Chondrocyte (in vitro differentiated cells): ENCODE results near the gene TFR2. TPM values are rescaled to one million over a fixed set of nuclear protein-coding genes. Genes with fewer than 3 reads are reported as not detected.

Source experiments
- DNase-seq: peaks from one replicate; pipeline ENCODE4 v3.0.0; 2021; ENCODE audit warnings: mixed read lengths, low spot score
- H3K27ac Mint-ChIP-seq: one replicate; pipeline ENCODE4 v1.8.0; 2021; ENCODE audit warnings: mild to moderate bottlenecking, moderate library complexity, mixed read lengths; ENCODE audit not compliant: unreplicated experiment
- H3K27me3 Mint-ChIP-seq: 2 replicates; pipeline ENCODE4 v1.8.0; 2021; ENCODE audit warnings: low read depth, mixed read lengths
- H3K36me3 Mint-ChIP-seq: 2 replicates; pipeline ENCODE4 v1.8.0; 2021; ENCODE audit warnings: low read depth, mixed read lengths
- H3K4me1 Mint-ChIP-seq: 2 replicates; pipeline ENCODE4 v1.8.0; 2021; ENCODE audit warnings: low read depth, mild to moderate bottlenecking, mixed read lengths
- H3K4me3 Mint-ChIP-seq: one replicate; pipeline ENCODE4 v1.8.0; 2021; ENCODE audit warnings: mild to moderate bottlenecking, moderate library complexity, mixed read lengths; ENCODE audit not compliant: unreplicated experiment
- H3K9me3 Mint-ChIP-seq: 2 replicates; pipeline ENCODE4 v1.8.0; 2021; ENCODE audit warnings: low read depth, mixed read lengths
- CTCF ChIP-seq: fragments of 200-600 bp; sonication (generic); IDR thresholded peaks from 2 replicates; pipeline ENCODE4 v1.5.0; 2021; ENCODE audit warnings: antibody characterized with exemption, mild to moderate bottlenecking, moderate library complexity
- long read RNA-seq: library from polyadenylated mRNA; stranded (forward); transcript quantifications from one replicate; pipeline ENCODE4 v2.0.0, GENCODE V29; 2021
- total RNA-seq: library from RNA; stranded (reverse); gene quantifications from 3 replicates; pipeline ENCODE4 v1.2.1, GENCODE V29; 2021

TFR2 gene
- 0.87 to 2.1 TPM (median 1.8 TPM) in 3 replicates for total RNA-seq
- long read RNA-seq, partial matches to known transcripts: 3 of 3 reads
- long read RNA-seq, other reads (novel, unspliced or antisense): 0 of 3 reads

GRCh38 chr7:100641463-100641859 is at the start of gene TFR2:
TSS of gene TFR2 (minus strand) at chr7:100641552. CDS start at chr7:100641509, 43 bp downstream.
- no peak for TF ChIP-seq CTCF
- Mint-ChIP-seq H3K4me1 (no peaks in the 10 kb centered on the region), H3K36me3 (no peaks in the 10 kb centered on the region), H3K9me3 (no peaks in the 10 kb centered on the region), H3K4me3 (no peak within 1 kb of the TSS), H3K27ac (no peak within 1 kb of the TSS), H3K27me3 (peaks cover 21% of the 10 kb centered on the region)
- no peak for DNase-seq

- Mint-ChIP-seq H3K4me3 (no peak overlapping the region), H3K27ac (no peak overlapping the region)
- TF ChIP-seq CTCF: no peak
Observed at GRCh38 chr7:100689230-100690135, 48.1 kb upstream of the TFR2 start.

GRCh38 chr7:100688326-100688860 is 47.0 kb upstream of the TFR2 start:
- Mint-ChIP-seq H3K27me3 (no peaks in the 10 kb centered on the region), H3K36me3 (peaks cover 6% of the 10 kb centered on the region), H3K27ac (peak overlapping the region; percentile 8), H3K4me3 (no peak overlapping the region), H3K9me3 (no peaks in the 10 kb centered on the region), H3K4me1 (peaks cover 19% of the 10 kb centered on the region)
- no peak for DNase-seq
- TF ChIP-seq CTCF: no peak

More at GRCh38 chr7:100689230-100690135, 48.1 kb upstream of the TFR2 start:
- no peaks in the 10 kb centered on the region for H3K27me3 Mint-ChIP-seq
- peaks cover 6% of the 10 kb centered on the region for H3K36me3 Mint-ChIP-seq
- H3K9me3 Mint-ChIP-seq: no peaks in the 10 kb centered on the region
- DNase-seq: no peak
- peaks cover 19% of the 10 kb centered on the region for H3K4me1 Mint-ChIP-seq

- DNase-seq: no peak
- Mint-ChIP-seq H3K27ac (no peak overlapping the region), H3K36me3 (peaks cover 8% of the 10 kb centered on the region), H3K4me1 (peaks cover 14% of the 10 kb centered on the region), H3K27me3 (no peaks in the 10 kb centered on the region), H3K4me3 (no peak overlapping the region), H3K9me3 (no peaks in the 10 kb centered on the region)
- no peak for TF ChIP-seq CTCF
Observed at GRCh38 chr7:100687751-100688300, 46.5 kb upstream of the TFR2 start.

- Mint-ChIP-seq H3K4me3 (no peak overlapping the region), H3K36me3 (peaks cover 8% of the 10 kb centered on the region), H3K4me1 (peaks cover 8% of the 10 kb centered on the region), H3K9me3 (no peaks in the 10 kb centered on the region), H3K27me3 (no peaks in the 10 kb centered on the region), H3K27ac (no peak overlapping the region)
- no peak for DNase-seq
- TF ChIP-seq CTCF: no peak
Observed at GRCh38 chr7:100687261-100687660, 45.9 kb upstream of the TFR2 start.
